NCI-H2029 (cell line): ENCODE measurements around the gene KRT27.
A peak's percentile ranks its signal among the peaks of the same experiment; 100 is the strongest.

Experiments used
- DNase-seq: peaks from one replicate; lab custom pipeline; 2025; lab: John Stamatoyannopoulos, UW

Gene KRT27

DNA sequence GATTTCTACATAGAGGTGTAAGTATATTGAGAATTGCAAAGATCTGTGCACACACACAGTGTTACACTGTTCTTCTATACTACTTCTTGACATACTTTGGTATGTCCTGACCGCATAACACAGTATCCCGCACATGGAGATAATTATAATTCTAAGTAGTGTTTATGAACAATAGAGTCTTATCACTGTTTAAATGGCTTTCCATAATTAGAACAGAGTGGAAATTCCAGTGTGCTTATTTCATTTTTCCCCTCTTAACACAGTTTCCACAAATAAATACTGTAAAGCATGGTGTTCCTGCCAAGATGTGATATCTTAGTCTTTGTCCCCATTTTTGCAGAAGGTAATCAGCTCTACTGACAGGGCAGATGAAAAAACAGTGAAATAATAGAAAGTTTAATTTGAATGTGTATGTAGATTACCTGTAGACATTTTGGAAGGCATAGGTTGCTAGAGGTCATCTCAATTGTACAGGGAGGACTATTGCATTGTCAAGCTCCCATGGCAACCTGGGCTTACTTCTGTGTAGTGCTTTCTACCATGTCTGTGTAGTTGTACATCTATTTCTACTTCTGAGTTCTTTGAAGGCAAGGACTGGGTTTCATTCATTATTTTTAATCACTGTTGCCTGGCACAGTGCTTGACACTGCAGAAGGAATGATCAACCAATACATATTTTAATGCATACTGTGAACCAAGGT lies 27.5 kb upstream of the KRT27 start:
- no peak for DNase-seq

DNA sequence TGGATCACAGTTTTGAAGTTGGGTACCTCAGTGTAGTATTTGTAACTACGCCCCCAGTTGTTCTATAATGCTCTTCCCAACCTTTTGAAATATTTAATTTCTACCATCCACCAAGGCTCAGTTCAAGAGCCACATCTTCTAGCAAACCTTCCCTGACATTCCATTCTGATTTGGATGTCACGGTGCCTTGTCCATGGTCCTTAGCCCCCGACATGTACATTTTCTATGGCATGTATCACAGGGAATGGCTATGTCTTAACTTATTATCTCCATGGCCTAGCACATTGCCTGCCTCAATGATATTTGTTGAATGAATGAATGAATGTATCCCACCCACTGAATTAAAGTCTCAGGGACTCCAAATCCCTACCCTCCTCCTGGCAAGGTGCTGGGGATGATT lies 23.8 kb upstream of the KRT27 start:
- DNase-seq, result no peak

DNA sequence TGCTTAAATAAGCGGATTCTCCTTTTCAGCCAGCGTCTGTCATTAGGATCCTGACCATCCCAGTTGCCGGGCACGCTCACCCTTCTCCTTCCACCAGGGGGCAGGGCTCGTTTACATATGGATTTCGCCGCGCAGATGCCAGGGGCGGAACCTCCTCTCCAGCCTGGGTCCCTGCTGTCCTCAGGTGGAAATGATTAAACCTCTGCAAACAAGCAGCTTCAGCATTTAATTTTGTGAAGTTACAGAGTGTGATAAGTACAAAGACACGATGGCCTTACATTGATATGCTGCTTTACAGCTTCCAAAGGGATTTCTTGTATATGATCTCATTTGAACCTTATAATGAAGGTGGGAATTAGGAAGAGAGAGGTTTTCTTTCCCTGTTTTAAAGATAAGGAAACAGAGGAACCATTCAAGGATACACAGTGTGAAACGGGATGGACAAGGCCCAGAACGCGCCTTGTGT lies 21.3 kb upstream of the KRT27 start:
- peak; percentile 60 for DNase-seq

DNA sequence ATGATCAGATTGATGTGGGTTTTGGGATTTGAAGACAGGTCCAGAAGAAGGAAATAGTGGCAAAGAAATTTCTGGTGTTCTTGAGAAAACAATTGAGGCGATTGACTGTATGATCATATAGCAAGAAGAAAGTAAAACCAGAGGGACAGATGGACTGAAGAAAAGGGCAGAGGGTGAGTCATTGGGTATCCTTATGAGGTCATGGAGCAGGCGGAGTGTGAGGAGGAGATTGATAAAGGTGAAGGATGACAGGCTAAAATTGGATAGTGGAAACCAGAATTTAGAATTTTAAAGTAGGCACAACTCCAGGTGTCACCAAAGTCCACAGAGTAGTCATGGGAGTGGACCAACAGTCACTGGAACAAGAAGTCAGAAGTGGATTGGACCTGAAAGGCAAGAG lies 18.8 kb upstream of the KRT27 start:
- DNase-seq, result no peak

DNA sequence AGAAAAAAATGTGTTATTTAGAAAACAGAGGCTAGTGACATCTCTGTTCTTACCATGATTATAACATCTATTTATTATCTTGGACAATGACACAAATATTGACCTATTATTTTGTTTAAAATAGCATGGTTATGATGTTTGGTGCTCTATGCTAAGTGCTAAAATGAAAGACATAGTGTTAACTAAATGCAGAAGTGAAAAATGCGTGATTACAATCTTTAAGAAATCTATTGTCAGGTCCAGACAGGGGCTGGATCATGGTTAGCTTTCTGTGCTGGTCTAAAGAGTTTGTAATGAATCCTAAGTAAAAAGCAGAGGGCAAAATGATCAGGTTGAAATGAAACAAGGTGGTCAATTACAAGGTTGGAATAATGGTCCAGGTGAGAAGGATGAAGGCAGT lies 18.0 kb upstream of the KRT27 start:
- no peak for DNase-seq

DNA sequence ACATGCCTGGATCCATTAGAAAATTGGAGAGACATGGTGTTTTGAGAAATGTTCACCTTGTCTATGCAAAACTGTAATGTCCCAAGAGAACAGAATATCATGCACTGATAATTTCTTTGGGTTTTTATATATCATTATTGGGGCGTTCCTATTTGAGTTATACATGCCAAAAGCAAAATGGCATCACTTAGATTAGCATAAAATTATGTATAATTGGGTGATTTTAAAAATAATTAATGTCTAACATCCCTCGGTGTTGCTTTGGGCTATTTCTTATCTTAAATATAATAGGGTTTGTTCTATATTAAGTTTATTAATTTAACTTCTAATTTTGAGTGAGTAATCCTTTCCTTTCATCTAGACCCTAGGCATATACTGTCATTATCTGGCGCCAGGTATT lies 17.5 kb upstream of the KRT27 start, which contains the start of gene KRT28:
Gene KRT28 (minus strand): TSS at position 101 of the 400 bp plus-strand sequence. CDS start 66 bp downstream, at position 35.
- no peak for DNase-seq

DNA sequence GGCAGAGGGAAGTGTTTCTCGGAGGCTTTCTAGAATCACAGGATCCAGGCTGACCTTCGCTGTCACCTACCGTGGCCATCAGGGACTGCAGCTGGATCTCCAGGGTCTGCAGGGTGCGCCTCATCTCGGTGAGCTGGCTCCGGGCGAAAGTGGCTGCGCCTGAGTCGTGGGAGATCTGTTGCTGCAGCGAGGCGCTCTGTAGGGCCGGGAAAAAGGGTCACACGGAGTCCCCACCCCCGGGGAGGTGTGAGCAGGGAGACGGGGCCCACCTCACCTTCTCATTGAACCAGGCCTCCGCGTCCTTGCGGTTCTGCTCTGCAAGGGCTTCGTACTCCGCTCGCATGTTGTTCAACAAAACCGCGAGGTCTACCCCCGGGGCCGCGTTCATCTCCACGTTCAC lies 14.5 kb upstream of the KRT27 start:
- no peak for DNase-seq

DNA sequence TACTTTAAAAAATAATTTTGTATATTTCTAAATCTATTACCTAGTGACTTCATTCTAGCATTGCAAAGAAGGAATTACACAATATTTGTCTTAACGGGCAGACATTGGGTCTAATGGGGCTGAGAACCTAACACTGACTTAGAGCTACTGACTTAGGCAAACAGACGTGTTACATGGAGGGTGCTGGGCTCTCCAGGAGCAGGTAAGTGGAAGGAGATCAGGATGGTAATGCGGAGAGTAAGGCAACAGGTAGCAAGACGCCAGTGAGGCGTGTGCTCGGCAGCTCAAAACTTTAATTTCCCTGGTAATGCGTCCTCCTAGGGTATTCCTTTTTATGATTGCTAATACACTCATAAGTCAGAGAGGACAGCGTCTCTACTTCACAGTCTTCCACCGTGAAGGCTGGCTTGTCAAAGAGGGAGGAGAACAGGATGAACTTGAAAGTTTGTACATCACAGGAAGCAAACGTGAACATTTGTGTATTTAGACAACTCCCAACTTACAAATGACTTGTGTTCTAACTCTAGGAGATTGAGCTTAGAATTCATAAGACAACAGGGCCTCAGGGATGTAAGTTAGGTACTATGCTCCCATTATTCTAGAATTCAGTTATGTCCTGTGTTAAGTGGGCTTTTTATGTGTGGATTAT lies 12.8 kb upstream of the KRT27 start:
- no peak for DNase-seq

DNA sequence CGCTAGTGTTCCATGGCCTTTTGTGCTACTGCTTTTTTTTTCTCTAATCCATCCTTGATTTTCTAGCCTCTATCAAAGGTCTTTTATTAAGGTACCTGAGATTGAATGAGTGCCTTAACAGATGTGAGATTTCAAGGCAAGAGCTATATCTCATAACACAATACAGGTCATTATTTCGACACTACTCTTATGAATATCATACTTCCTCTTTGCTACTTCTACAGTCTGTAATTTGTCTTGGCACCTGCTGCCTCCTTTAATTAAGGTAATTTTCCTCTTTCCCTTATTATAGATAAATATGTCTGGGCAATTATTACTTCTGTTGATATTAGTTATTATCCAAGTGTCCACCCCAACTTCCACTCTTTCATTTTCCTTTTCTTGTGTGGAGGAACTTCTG lies 12.1 kb upstream of the KRT27 start:
- DNase-seq, result no peak

DNA sequence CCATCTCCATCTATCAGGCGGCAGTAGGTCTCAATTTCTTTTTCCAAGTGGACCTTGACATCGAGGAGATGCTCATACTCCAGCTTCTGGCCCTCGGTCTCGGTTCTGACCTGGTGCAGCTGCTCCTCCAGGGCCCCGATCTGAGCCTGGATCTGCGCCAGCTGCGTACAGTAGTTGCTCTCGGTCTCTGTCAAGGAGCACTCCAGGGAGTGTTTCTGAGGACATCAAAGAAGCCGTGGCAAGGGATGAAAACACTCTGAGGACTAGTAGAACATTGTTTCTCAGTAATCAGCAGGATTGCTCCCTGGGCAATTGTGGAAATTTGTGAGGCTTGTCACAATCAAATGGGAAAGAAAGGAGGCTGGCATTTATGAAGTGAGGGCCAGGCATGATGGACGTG lies 11.5 kb upstream of the KRT27 start:
- no peak for DNase-seq

DNA sequence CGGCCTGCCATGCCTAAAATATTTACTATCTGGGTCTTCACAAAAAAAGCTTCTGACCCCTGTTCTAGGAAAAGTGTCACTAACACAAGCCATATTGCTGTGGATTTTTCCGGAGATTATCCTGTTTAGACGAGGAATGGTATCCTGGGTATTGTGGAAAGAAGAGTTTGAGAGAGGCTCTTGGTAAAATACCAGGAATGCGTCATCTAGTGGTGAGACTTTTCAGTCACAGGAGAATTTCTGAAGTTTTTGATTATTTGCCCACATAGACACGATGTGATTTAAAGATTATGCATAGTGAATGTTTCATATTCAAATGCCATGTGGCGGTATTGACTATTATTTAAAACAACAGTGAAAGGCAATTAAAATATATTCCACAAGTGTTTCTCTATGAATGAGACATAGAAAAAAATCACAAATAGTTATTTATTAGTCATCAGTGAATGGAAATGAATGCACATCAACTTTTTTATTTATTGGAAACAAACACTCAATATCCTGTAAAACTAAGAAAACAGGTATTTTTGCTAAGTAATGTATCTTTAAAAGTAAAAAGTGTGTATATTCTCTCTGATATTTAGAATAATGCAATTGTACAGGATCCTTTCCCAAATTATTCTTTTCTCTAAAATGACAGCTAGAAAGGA lies 9.6 kb upstream of the KRT27 start:
- DNase-seq, result no peak

DNA sequence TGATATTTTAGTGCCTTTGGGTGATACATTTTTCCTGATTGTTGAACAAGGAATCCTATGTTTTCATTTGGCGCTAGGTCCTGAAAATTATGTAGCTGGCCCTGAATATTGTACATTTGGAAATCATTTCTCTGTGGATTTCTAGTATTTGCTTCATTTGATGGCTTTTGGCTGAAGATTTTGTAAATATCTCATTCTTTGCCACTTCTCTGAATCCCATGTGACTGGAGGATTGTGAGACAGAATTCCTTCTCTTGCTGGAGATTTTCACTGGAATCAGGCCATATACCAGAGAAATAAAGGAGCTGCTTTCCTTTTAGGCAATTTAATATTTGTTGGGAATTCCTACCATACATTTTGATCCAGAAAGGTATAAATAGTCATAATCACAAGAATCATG lies 8.8 kb upstream of the KRT27 start:
- DNase-seq, result no peak

DNA sequence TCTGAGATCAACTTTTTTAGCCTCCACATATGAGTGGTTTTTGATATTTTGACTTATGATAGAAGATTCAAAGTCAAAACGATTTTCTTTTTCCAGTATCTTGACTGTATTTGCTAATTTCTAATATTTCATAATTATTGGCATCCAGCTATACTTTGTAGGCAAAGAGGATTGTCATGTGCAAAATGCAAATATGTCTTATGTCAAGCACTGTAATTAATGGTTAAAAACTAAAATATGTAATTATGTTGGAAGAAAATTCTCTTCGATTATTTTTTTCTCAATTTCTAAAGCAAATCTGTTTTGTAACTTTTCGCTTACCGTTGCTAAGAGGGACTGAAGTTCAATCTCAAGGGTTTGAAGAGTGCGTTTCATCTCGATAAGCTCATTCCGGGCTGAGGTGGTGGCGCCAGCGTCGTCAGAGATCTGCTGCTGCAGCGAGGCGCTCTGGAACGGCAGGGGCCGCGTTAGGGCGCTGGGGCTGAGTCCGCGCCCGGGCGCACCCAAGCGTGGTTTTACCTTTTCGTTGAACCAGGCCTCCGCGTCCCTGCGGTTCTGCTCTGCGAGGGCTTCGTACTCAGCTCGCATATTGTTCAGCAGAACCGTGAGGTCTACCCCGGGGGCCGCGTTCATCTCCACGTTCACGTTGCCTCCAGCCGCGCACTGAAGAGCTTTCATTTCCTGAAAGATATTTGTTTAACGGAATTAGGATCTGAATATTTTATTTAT lies 3.0 kb downstream of the KRT27 start:
- no peak for DNase-seq

DNA sequence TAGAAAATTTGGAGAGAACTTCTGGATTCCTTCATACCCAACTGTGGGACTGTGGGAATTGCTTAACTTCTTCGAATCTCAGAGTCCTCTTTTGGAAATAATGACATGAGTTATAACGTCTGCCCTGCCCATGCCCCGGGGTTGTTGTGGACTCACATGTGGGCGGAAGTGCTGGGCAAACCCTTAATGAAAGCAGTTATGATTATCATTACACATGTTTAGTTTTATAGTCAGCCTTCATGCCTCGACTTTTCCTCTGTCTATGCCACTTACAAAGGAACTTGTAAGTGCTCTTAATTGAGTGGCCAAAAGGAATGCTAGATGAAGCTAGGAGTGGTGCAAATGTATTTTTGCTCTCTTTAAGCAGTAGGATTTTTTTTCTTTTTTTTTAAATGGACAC lies 3.9 kb downstream of the KRT27 start:
- no peak for DNase-seq

DNA sequence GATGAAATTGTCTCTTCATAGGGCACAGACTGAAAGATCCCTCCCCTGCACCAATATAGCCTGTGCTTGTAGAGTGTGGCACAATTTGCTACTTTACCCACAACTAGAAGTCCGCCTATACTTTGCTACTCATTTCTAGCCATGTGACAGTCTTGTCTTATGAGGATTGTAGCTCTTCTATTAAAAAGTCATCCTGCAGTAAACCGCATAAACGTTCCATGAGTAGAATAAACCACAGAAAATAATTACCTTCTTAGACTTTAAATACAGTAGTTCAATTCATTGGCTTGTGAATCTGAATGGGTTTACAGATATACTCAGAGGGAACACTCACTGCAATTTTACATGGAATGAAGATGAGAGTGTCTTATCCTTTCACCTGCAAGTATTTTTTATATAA lies 4.4 kb downstream of the KRT27 start:
- DNase-seq, result no peak

DNA sequence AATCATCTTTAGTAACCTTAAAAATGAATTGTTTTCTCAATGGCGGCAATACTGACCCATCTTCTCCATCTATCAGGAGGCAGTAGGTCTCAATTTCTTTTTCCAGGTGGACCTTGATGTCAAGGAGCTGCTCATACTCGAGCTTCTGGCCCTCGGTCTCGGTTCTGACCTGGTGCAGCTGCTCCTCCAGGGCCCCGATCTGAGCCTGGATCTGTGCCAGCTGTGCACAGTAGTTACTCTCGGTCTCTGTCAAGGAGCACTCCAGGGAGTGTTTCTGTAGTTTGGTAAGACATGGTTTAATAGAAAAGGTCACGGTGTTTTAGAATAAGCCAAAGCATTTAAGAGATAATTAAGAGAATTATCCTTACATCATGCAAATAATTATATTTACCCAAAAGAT lies 4.9 kb downstream of the KRT27 start:
- no peak for DNase-seq

DNA sequence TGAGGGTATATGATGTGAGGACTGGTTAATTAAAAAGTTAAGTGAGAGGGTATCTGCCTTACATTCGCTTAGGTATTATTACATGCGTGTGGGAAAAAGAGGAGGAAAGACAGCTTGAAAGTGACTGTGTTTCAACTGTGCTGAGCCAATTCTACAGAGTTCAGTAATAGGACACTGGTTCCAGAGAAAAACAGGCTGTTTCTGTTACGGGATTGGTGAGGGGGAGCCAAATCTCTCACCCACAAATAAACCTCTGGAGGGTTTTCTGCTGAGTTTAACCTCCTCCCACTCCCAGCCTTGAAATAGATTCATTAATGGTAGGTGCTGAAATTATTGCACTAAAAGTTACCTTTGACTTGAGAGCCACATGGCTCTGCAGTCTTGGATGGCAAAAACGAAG lies 6.4 kb downstream of the KRT27 start:
- DNase-seq, result no peak

DNA sequence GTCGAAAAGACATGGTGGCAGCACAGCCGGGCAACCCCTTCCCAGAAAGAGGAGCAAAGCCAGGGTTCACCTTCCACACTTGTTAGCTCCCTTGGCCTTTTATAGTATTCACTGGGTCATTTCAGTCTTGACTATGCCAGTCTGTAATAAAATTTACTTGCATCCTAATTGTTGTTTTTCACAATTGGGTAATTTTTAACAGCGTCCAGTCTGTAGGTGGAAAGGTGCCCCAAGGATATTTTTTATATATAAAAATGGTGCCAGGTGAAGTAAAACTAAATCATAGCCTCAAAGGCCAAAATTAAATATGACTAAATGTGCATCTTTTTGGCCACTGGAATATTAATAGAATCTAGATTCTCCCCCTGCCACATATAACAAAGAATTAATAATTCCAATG lies 10.2 kb downstream of the KRT27 start, which contains the start of gene KRT26:
Gene KRT26 (minus strand): TSS at position 101 of the 400 bp plus-strand sequence. CDS start 88 bp downstream, at position 13.
- DNase-seq, result no peak

DNA sequence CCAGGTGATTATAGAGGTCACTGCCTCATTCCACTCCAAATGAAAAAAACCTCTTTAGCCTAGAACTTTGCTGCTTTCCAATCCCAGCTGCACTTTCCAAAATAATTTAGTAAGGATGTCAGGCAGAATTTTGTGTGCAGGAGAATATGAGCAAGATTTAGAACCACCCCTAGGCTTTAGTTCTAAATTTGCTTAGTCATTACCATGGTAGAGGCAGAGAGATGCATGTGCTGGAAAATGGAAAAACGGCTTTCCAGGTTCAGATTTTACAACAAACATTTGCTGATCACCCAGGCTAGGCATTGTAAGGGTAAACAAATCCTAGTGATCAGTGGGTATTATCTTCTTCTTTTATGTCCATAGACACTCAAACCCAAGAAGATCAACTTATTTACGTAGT lies 16.7 kb downstream of the KRT27 start:
- no peak for DNase-seq

DNA sequence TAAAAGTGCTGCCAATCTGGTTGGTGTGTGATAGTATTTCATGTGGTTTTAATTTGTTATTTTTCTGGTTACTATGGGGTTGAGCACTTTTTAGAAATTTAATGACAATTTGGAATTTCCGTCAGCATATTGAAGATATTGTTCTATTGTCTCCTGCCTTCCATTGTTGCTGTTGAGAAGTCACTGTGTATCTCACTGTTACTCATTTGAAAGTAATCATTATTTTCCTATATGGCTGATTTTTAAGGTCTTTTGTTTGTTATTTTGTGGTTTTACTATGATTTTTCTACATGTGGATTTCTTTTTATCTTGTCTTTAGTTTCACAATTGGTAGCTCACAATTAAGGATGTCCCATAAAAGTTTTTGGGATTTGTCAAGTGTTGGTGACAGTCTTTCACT lies 18.6 kb downstream of the KRT27 start:
- no peak for DNase-seq

DNA sequence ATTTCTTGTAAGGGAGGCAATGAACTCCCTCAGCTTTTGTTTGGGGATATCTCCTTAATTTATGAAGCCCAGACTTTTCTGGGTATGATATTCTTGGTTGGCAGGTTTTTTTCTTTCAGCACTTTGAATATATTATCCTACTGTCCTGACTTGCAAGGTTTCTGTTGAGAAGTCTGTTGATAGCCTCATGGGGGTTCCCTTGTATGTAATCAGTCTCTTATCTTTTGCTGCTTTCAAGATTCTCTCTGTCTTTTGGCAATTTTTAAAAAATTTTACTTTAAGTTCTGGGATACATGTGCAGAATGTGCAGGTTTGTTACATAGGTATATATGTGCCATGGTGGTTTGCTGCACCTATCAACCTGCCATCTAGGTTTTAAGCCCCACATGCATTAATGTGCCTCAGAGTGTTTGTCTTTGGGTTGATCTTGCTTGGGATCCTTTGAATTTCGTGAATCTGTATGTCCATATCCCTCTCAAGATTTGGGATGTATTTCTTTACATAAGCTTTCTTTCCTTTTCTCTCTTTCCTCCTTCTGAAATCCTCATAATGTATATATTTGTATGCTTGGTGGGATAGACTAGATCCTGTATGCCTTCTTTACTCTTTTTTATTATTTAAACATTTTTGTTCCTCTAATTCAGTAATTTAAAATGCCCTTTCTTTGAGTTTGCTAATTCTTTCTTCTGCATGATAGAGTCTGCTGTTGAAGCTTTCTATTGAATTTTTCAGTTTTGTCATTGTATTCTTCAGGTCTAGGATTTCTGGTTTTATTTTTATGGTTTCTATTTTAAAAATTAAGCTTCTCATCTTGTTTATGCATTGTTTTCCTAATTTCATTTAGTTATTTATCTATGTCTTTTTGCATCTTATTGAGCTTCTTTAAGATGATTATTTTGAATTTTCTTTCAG lies 22.0 kb downstream of the KRT27 start:
- DNase-seq, result no peak
